IMR-90 (cell line): ENCODE results near the gene CCR9. TPM values are rescaled to one million over a fixed set of nuclear protein-coding genes. Genes with fewer than 3 reads are reported as not detected.

ENCODE experiments used
- ATAC-seq: fragments of 200-7000 bp; cut with Tn5 transposase; 2 replicates; pipeline ENCODE4 v1.9.1; 2020; ENCODE audit warnings: low read depth, mild to moderate bottlenecking, moderate library complexity
- BruUV-seq: library from RNA; stranded (reverse); fragments of 400-500 nt; replicated peaks from 2 replicates; lab custom pipeline; 2021; lab: Mats Ljungman, UMichigan
- CTCF ChIA-PET: fragments of 300-600 bp; formaldehyde crosslinking; extraction: SDS; loops from one replicate; lab custom pipeline; 2021; ENCODE audit warnings: antibody characterized with exemption; lab: Yijun Ruan, JAX
- POLR2A ChIA-PET: fragments of 300-600 bp; sonication (Branson Sonifier 250); formaldehyde crosslinking; loops from one replicate; lab custom pipeline; 2022; ENCODE audit warnings: antibody characterized with exemption; ENCODE audit not compliant: unreplicated experiment; lab: Charles Lee
- DNase-seq: peaks from one replicate; pipeline ENCODE4 v3.0.0; 2013
- H2AFZ ChIP-seq: replicated peaks from 2 replicates; pipeline ENCODE3; 2013; ENCODE audit warnings: low read length, mild to moderate bottlenecking; ENCODE audit not compliant: poor library complexity
- H2AK5ac ChIP-seq: 2 replicates; pipeline ENCODE4 v1.6.1; 2013; ENCODE audit warnings: low read depth, low read length, inconsistent platforms
- H2AK9ac ChIP-seq: replicated peaks from 2 replicates; pipeline ENCODE3; 2013; ENCODE audit warnings: mild to moderate bottlenecking, low read depth, low read length, moderate library complexity; ENCODE audit not compliant: poor library complexity
- H2BK120ac ChIP-seq: 2 replicates; pipeline ENCODE4 v1.6.1; 2013; ENCODE audit warnings: low read depth, low read length, inconsistent platforms
- H2BK15ac ChIP-seq: 3 replicates; pipeline ENCODE4 v1.6.1; 2013; ENCODE audit warnings: low read depth, low read length, inconsistent platforms
- H2BK20ac ChIP-seq: 2 replicates; pipeline ENCODE4 v1.6.1; 2013; ENCODE audit warnings: low read depth, mild to moderate bottlenecking, inconsistent platforms, low read length, moderate library complexity
- H2BK5ac ChIP-seq: 2 replicates; pipeline ENCODE4 v1.6.1; 2013; ENCODE audit warnings: mild to moderate bottlenecking, low read depth, low read length, inconsistent platforms; ENCODE audit not compliant: poor library complexity, severe bottlenecking
- H3K14ac ChIP-seq: replicated peaks from 2 replicates; pipeline ENCODE4 v1.6.1; 2013; ENCODE audit warnings: low read depth, low read length, inconsistent platforms
- H3K18ac ChIP-seq: 2 replicates; pipeline ENCODE4 v1.6.1; 2013; ENCODE audit warnings: low read depth, low read length, control low read depth
- H3K23ac ChIP-seq: 2 replicates; pipeline ENCODE4 v1.6.1; 2013; ENCODE audit warnings: low read depth, low read length, inconsistent platforms
- H3K27ac ChIP-seq: 2 replicates; pipeline ENCODE4 v1.5.1; 2013; ENCODE audit warnings: mild to moderate bottlenecking, control low read depth, low read length; ENCODE audit not compliant: insufficient read depth
- H3K27me3 ChIP-seq: 2 replicates; pipeline ENCODE4 v1.6.1; 2013; ENCODE audit warnings: low read length; ENCODE audit not compliant: control insufficient read depth, insufficient read depth
- H3K36me3 ChIP-seq: 2 replicates; pipeline ENCODE4 v1.6.1; 2013; ENCODE audit warnings: low read length, mixed read lengths; ENCODE audit not compliant: control insufficient read depth, insufficient read depth
- H3K4ac ChIP-seq: 2 replicates; pipeline ENCODE4 v1.6.1; 2013; ENCODE audit warnings: low read depth, low read length, inconsistent platforms
- H3K4me1 ChIP-seq: 2 replicates; pipeline ENCODE4 v1.6.1; 2013; ENCODE audit warnings: low read length, mixed read lengths; ENCODE audit not compliant: control insufficient read depth, insufficient read depth
- H3K4me2 ChIP-seq: 2 replicates; pipeline ENCODE4 v1.6.1; 2013; ENCODE audit warnings: low read depth, mild to moderate bottlenecking, control low read depth, low read length, moderate library complexity
- H3K4me3 ChIP-seq: 2 replicates; pipeline ENCODE4 v1.5.1; 2013; ENCODE audit warnings: low read depth, mild to moderate bottlenecking, control low read depth, low read length, moderate library complexity; ENCODE audit not compliant: insufficient read depth
- H3K56ac ChIP-seq: 2 replicates; pipeline ENCODE4 v1.6.1; 2013; ENCODE audit warnings: low read length, inconsistent platforms; ENCODE audit not compliant: insufficient read depth; ENCODE audit errors: extremely low read depth
- H3K79me1 ChIP-seq, 2 experiments: 2 replicates each; pipeline ENCODE4 v1.6.1; 2013; ENCODE audit warnings: low read length in 2 of 2, inconsistent platforms in 1 of 2, low read depth in 1 of 2
- H3K9ac ChIP-seq: 2 replicates; pipeline ENCODE4 v1.6.1; 2013; ENCODE audit warnings: low read depth, low read length, control low read depth
- H3K9me1 ChIP-seq: 2 replicates; pipeline ENCODE4 v1.6.1; 2013; ENCODE audit warnings: low read length, inconsistent platforms; ENCODE audit not compliant: insufficient read depth
- H3K9me3 ChIP-seq: 2 replicates; pipeline ENCODE4 v1.6.1; 2013; ENCODE audit warnings: low read length; ENCODE audit not compliant: control insufficient read depth, insufficient read depth
- H4K20me1 ChIP-seq: 2 replicates; pipeline ENCODE4 v1.6.1; 2013; ENCODE audit warnings: low read length, inconsistent platforms; ENCODE audit not compliant: insufficient read depth
- H4K5ac ChIP-seq: 2 replicates; pipeline ENCODE4 v1.6.1; 2013; ENCODE audit warnings: mild to moderate bottlenecking, low read depth, low read length, control low read depth
- H4K8ac ChIP-seq, 2 experiments: 2 replicates each; pipeline ENCODE4 v1.6.1; 2013; ENCODE audit warnings: low read depth in 2 of 2, low read length in 2 of 2, control low read depth in 1 of 2, inconsistent platforms in 1 of 2
- H4K91ac ChIP-seq: 2 replicates; pipeline ENCODE4 v1.6.1; 2013; ENCODE audit warnings: low read depth, low read length, inconsistent platforms; ENCODE audit not compliant: insufficient read depth
- ELK1 ChIP-seq: fragments of 150-350 bp; IDR thresholded peaks from 2 replicates; pipeline ENCODE4 v1.6.1; 2016; ENCODE audit warnings: low read depth, mild to moderate bottlenecking, low read length, moderate library complexity, borderline replicate concordance
- FOS ChIP-seq: fragments of 150-350 bp; IDR thresholded peaks from 2 replicates; pipeline ENCODE4 v1.6.1; 2016; ENCODE audit warnings: low read depth, low read length
- MAFK ChIP-seq: IDR thresholded peaks from 2 replicates; pipeline ENCODE4 v1.6.1; 2012; ENCODE audit warnings: low read depth, low read length, improper control_type of control experiment
- MAZ ChIP-seq: IDR thresholded peaks from 2 replicates; pipeline ENCODE4 v1.6.1; 2012; ENCODE audit warnings: low read depth, mild to moderate bottlenecking, low read length, improper control_type of control experiment, moderate library complexity, borderline replicate concordance
- MXI1 ChIP-seq: IDR thresholded peaks from 2 replicates; pipeline ENCODE4 v1.6.1; 2012; ENCODE audit warnings: low read depth, mild to moderate bottlenecking, low read length, moderate library complexity, borderline replicate concordance
- POLR2A ChIP-seq: IDR thresholded peaks from 2 replicates; pipeline ENCODE4 v1.6.1; 2012; ENCODE audit warnings: mild to moderate bottlenecking, low read depth, low read length
- RAD21 ChIP-seq: IDR thresholded peaks from 2 replicates; pipeline ENCODE4 v1.6.1; 2012; ENCODE audit warnings: low read length, improper control_type of control experiment
- RCOR1 ChIP-seq: IDR thresholded peaks from 2 replicates; pipeline ENCODE4 v1.6.1; 2012; ENCODE audit warnings: mild to moderate bottlenecking, low read length, improper control_type of control experiment; ENCODE audit not compliant: insufficient replicate concordance
- SMC3 ChIP-seq: fragments of 150-350 bp; IDR thresholded peaks from 2 replicates; pipeline ENCODE4 v1.6.1; 2016; ENCODE audit warnings: low read depth, mild to moderate bottlenecking, antibody characterized with exemption, low read length, moderate library complexity
- WGBS, 2 experiments: methylation state at CpG; one replicate each; pipeline versions ENCODE4 v1.1.5 to v1.1.7; 2013; ENCODE audit warnings: missing lambda C conversion rate in 2 of 2; ENCODE audit not compliant: insufficient read length in 1 of 2; ENCODE audit errors: extremely low coverage in 2 of 2; 5-methylcytosine and 5-hydroxymethylcytosine counted together
- dilution Hi-C: fragments of 300-500 bp; cut with HindIII; formaldehyde crosslinking; loops from one replicate; pipeline ENCODE4 v1.14.3; 2018; ENCODE audit warnings: low sequenced_read_pairs; ENCODE audit not compliant: unreplicated experiment
- in situ Hi-C: fragments of 300-500 bp; cut with MboI; formaldehyde crosslinking; loops from 3 replicates; pipeline ENCODE4 v1.14.3; 2019; ENCODE audit warnings: low sequenced_read_pairs, inconsistent platforms, mixed read lengths
- intact Hi-C: fragments of 100-400 bp; cut with micrococcal nuclease; formaldehyde crosslinking; loops from 2 replicates; pipeline ENCODE4 v1.10.0; 2022
- polyA plus RNA-seq, 3 experiments: library from polyadenylated mRNA; depleted of rRNA; stranded (reverse); fragments of >200 nt; gene quantifications; 2 replicates each; pipeline ENCODE4 v1.2.3, GENCODE V29; 2012; ENCODE audit warnings: low replicate concordance in 1 of 3
- total RNA-seq: library from RNA; depleted of rRNA; stranded (reverse); fragments of >200 nt; gene quantifications from 2 replicates; pipeline ENCODE4 v1.2.3, GENCODE V29; 2012

CCR9 gene
- total and polyA plus RNA-seq, 2 of the 4 experiments (the other 2 are of a cell fraction): not detected

DNA sequence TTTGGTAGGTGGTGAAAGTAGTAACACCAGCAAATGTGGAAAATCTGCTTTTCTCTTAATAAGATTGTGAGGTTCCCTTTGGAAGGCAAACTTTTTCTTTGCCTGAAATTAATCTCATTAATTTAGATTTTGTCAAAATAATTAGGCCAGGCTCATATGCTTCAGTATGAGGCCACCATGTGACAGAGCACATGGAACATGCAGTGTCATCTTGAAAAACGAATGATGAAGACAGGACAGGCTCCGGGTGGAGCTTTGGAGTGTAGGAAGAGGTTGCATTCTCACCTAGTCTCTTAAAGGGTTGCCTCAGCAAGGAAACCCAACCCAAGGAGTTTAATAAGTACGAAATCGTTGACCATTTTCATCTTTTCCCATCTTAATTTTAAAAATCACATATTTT lies 25.9 kb upstream of the CCR9 start:
- no peak overlapping the region for H4K5ac ChIP-seq
- no peak overlapping the region for H3K56ac ChIP-seq
- peaks cover 5% of the 10 kb centered on the region for H3K9me3 ChIP-seq
- no CpG with 5 or more reads among the region's 4 CpGs for WGBS, 2 experiments
- ATAC-seq (no peak), DNase-seq (no peak)
- no peak overlapping the region for H2AK5ac ChIP-seq
- H3K9me1 ChIP-seq: no peaks in the 10 kb centered on the region
- no peak overlapping the region for H3K14ac ChIP-seq
- no peak overlapping the region for H3K23ac ChIP-seq
- H4K20me1 ChIP-seq: no peaks in the 10 kb centered on the region
- no peak overlapping the region for H2AFZ ChIP-seq
- in situ Hi-C loops (no loop called here), dilution Hi-C loops (no loop called here), intact Hi-C loops (no loop called here)
- CTCF ChIA-PET: no interaction called here
- H3K27me3 ChIP-seq: peaks cover 29% of the 10 kb centered on the region
- no peak for TF ChIP-seq MXI1
- no peak for TF ChIP-seq SMC3
- TF ChIP-seq POLR2A: no peak
- TF ChIP-seq RCOR1: no peak
- no peak for TF ChIP-seq MAZ
- TF ChIP-seq ELK1: no peak
- no peak for TF ChIP-seq FOS
- TF ChIP-seq MAFK: no peak
- no peak for TF ChIP-seq RAD21
- H3K4me1 ChIP-seq: no peaks in the 10 kb centered on the region
- no peak overlapping the region for H3K4me2 ChIP-seq
- H3K36me3 ChIP-seq: no peaks in the 10 kb centered on the region
- no peak overlapping the region for H3K4me3 ChIP-seq
- no TSS peak for BruUV-seq
- H3K18ac ChIP-seq: no peak overlapping the region
- H2AK9ac ChIP-seq: no peak overlapping the region
- no peak overlapping the region for H4K91ac ChIP-seq
- no peaks in the 10 kb centered on the region for H3K79me1 ChIP-seq
- H2BK120ac ChIP-seq: no peak overlapping the region
- no peak overlapping the region for H3K9ac ChIP-seq
- H3K27ac ChIP-seq: no peak overlapping the region
- H2BK15ac ChIP-seq: no peak overlapping the region
- H2BK5ac ChIP-seq: no peak overlapping the region
- H3K4ac ChIP-seq: no peak overlapping the region
- H2BK20ac ChIP-seq: no peak overlapping the region
- POLR2A ChIA-PET: no interaction called here
- no peak overlapping the region for H4K8ac ChIP-seq
